Measurements from ENCODE around the gene HCFC1.

DNA sequence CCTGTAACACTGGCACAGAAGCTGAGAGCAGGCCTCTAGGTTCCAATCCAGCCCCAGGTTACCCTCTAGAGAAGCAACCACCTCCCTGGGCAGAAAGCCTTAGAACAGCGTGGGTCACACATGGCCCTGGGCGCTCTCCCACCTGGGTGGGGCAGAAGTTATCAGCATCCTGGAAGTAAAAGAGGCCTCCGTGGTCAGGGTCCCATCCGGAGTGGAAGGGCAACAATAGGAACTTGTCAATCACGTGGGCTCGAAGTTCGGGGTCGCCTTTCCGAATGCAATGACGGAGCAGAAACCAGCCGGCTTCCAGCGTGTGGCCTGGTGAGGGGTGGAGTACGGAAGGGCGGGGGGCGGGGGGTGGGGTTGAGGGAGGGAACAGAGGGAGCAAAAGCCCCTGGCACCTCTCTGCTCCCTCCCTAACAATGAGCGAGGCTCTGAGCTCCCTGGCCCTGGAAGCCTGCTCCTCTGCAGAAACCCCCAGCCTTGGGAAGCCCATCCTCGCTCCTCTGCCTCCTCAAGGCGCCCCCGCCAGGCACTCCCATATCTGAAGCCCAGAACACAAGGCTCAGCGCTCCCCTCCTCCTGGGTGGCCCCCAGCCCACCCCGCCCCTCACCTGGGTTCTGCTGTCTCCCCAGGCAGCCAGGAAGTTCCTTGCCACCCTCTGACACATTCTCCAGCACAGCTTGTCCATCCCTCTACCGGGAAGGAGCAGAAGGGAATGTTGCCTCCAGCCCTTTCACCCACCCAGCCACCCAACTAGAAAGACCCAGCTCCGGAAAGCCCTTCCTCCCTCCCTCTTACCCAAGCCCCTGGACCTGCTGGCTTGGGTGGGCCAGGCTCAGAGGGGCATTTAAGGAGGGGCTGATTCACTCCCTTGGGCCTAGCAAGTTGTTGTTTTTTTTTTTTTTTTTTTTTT, 30.0 kb downstream of the HCFC1 start:
- no peak for TF ChIP-seq CTCF (IDR thresholded peaks at IDR 0.05)
- TF ChIP-seq POLR2A (IDR thresholded peaks at IDR 0.05), result no peak
- TF ChIP-seq EP300 (IDR thresholded peaks at IDR 0.05), result no peak

Data from ovary (tissue), 3 donors.